DMS53 (cell line): ENCODE measurements around the gene RAP1B.

ENCODE experiments used
- DNase-seq: peaks from one replicate; lab custom pipeline; 2025; lab: John Stamatoyannopoulos, UW

The RAP1B gene

DNA sequence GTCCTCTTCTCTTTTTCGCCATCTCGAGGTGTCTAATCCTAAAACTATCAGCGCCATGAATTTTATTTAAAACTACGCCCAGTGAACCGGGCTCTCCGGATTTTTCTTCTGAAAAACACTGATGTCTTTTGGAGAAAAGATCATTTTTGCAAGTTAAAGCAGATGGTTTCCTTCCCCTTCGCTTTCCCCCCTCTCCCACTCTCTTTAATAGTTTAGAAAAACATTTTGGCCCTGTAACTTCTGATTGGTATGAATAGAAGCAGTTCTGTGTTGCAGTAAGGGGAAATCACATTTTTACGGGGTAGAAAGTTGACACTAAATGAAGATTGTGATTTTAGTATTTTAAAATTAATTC, 1.1 kb downstream of the RAP1B start:
- no peak for DNase-seq

DNA sequence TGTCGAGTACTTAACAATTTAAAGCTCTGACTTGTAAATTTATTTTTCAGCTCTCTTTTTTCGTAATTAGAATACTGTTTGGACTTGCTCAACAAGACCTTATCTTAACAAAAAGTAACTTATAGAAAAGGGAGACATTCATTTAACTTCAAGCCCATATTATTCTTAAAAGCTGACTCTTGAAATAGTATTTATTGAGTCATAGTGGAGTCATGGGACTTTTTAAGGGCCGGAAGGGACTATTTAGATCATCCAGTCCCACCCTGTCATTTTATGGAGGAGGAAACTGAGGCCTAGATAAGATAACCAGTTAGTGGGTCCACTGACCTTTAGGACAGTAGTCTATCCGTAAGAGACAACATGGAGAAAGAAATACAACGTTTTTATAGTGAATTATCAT, 1.5 kb downstream of the RAP1B start:
- no peak for DNase-seq

DNA sequence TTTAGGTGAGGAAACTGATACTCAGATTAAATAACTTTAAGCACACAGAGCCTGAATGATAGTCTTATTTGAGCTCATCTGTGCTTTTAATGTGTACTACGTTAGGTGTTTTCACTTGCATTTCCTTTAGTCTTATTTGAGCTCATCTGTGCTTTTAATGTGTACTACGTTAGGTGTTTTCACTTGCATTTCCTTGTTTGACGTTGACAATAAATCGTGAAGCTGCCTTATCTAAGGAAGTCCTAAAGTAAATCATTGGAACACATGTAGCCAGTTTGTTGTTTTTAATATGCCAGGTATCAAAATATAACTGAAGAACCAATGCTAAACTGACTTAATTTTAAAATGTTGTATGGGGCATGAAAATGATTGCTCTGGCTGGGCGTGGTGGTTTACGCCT, 2.0 kb downstream of the RAP1B start:
- DNase-seq = no peak

DNA sequence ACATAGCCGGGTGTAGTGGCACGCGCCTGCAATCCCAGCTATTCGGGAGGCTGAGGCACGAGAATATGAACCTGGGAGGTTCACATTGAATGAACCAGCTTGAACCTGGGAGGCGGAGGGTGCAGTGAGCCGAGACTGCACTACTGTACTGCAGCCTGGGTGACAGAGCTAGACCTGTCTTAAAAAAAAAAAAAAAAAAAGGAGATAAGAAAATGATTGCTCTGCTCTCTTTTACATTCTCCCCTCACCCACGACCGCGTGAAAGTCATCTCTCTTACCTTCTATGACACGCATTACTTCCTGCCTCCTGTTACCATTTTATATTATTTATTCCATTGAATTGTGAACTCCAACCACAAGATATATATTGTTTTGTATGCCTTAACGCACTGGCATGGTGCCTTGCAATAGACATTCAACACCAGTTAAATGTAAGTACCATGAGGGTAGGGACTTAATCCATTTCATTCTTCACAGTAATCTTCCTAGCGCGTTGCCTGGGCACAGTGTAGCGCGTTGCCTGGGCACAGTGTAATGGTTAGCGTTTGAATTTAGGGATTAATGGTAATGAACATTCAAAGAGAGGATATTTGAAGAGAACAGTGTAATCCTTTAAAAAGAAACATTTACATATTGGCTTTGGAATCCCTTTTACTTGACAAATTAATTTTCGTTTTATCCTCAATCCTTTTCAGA, 2.7 kb downstream of the RAP1B start:
- no peak for DNase-seq

DNA sequence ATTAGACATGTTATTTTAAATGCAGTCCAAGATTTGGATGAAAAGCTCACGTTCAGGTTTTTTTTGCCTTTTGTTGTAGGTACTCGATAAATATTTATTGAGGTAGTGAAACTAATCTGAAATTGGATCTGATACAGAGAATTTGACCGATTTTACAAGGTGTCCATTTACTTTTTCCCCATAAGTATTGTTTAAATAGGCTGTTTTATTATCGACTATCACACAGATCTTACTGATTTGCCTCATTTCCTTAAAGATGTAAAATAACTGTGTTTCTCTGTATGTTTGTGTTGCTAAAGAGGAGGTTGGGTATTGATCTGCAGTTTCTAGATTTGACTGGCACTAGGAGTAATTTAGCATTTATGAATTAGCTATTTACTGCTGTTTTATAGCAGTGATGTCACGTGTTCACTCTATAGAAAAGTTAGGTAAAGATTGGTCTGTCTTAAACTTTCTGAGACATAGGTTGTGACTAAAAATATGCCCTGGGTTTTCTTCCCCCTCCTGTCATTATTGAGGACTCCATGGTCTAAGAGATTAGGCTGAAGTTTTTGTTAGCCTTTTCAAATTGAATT, 3.5 kb downstream of the RAP1B start:
- DNase-seq = no peak

DNA sequence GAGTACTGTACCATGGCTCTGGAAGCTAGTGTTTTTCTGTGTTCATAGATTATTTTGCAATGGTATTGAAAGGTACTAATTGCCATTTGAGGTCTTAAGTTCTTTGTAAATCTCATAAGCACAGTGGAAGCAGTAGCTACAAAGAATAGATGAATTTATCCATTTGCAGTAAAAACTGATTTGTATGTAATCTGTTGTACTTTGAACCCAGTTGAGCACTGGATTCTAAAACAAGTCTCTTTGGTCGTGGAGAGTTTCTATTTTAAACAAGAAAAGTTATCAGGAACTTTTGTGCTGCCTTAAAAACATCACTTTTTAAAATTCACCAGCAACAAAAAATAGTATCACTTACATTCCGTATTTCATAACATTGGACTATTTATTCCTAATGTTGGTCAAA, 4.1 kb downstream of the RAP1B start:
- DNase-seq = no peak

DNA sequence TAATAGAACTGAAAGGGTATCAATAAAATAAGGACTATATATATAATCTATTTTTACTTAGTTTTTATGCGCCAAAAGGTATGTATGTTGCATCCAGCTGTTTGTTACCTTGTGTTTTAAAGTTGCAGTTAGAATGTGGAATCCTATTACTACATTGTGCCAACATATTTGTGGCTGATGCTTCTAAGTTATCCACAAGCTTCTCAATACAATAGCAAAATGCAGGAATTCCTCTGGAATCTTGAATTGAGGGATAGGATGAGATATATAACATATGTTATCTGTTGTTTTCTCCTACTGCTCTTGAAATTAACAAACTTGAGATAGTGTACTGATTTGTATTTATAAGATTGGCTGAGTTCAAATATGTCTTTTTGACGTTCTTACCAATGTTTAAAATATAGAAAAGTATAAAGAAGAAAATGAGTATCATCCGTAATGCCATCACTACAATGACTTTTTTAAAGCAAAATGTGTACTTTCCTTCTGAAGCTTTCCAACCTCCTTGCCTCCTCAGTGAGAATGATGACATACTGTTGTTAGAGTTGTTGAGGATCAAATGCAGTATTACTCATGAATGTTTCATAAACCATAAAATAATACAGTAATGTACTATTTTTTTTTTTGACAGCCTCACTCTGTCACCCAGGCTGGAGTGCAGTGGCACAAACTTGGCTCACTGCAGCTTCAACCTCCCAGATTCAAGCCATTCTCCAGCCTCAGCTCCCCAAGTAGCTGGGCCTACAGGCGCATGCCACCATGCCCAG, 6.6 kb downstream of the RAP1B start:
- DNase-seq = no peak

DNA sequence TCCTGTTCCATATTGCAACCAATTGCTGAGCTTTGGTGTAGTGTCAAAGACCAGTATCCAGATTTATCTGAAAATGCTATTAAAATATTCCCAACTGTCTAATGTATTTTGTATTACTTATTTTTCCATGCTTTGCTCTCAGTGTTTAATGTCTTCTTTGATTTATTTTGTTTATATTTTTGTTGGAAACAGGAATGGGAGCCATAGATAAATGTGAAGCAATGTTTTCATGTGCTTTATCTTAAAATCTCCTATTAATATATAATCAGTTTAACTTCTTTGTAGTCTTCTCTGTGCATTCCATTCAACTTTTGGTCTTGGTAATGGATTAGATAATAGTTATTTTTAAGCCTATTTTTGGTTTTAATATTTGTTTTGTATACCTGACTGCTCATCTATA, 8.8 kb downstream of the RAP1B start:
- DNase-seq = no peak

DNA sequence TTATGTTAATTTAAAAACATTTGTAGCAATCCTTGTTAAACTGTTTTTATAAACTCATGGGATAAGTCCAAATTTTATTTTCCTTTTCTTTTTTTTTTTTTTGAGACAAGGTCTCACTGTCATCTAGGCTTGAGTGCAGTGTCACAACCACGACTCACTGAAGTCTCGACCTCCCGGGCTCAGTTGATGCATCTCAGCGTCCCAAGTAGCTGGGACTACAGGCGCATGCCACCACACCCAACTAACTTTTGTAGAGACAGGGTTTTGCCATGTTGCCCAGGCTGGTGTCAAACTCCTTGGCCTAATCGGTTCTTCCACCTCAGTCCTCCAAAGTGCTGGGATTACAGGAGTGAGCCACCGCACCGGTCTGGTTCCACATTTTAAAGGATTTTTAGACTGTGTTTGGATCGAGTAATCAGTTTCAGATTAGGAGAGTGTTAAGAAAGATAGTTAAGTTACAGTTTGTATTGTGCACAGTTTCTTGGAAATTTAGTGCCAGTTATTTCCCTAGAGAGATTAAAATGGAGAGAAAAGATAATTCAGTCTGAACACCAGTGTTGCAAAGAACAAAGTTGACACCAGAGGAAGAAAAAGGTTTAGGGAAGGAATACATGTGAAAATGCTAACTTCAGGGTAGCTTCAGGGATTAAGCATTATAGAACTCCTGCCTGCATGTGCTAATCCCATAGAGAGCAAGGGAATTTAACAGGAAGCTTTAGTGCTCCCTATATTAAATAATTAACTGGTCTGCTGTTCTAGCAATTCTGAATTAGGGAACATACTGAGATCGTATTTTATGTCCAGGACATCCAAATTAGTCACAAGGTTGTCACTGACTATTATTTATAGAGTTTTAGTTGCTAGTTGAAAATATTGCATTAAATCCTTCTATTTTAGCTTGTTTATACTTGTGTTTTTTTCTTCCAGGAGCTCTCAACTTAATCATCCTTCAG, 10.1 kb downstream of the RAP1B start:
- DNase-seq = no peak

DNA sequence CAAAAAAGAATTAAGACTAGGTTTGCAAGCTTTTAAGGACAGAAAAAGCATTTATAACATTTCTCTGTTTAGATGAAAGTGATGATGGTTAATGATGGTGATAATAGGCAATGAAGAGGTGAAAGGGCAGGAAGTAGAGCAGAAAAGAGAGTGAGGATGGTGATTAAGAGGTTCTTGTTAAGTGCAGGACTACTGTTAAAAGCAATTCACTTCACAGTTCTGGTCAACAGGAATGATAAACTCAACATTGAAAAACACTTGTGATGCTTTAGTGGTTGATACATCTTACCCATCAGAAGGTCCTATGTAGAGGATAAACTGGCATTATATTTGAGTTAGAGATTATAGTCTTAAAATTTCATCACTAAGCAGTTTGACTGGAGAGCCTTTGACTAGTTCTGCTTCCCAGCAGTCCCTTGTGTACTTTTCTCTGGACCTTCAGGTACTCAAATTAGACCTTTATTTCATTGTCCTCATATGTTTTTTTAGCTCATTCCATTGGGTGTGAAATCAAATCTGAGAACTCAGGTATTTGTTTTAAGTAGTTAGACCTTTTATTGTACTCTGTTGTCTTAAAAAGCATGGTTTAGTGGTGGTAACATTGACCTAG, 10.9 kb downstream of the RAP1B start:
- no peak for DNase-seq

DNA sequence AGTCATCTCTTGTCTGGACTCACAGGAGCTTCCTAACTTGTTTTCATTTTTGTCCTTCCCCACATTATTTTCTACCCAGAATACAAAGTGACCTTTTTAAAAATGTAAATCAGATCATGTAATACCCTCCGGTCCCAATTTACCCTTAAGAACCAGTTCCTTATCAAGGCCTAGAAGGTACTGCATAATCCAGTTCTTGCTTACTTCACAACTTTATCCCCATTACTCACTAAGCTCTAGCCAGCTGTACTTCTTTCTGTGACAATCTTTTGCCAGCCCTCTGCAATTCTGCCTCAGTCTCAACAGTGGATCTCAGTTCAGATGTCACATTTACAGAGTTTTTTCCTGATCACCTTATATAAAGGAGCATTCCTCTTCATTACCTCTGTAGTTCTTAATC, 11.6 kb downstream of the RAP1B start:
- DNase-seq = no peak

DNA sequence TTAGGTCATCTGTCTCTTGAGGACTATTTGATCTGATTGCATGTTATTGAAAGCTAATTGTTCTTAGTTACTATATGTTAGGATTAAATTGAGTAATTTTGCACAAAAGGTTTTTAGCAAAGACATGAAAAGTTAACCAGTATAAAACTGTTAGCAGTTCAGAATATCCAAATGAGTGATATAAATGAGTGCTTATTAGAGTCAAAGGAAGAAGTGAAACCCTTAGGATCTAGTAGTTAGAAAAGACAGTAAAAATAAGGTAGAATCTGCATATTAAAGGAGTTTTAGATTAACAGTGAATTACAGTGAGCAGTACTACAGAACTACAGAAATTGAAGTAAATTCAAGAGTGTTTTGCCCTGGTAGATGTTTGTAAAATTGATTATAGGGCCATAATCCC, 12.4 kb downstream of the RAP1B start:
- no peak for DNase-seq

DNA sequence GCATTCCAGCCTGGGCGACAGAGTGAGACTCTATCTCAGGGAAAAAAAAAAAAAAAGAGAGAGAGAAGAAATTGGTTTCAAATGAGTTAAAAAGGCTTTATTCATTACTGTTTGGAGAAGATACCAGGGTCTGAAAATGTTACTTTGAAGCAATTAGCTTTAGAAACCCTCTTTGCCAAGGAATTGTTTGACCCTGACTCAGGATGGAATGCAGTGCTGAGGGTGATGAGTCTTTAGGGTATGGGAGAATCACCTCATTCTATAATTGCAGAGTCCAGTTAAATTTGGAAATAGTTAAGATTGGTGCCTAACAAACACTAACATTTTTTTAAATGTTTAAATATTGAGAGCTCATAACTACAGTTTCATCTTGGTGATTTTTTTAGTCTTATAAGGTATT, 13.3 kb downstream of the RAP1B start:
- no peak for DNase-seq

DNA sequence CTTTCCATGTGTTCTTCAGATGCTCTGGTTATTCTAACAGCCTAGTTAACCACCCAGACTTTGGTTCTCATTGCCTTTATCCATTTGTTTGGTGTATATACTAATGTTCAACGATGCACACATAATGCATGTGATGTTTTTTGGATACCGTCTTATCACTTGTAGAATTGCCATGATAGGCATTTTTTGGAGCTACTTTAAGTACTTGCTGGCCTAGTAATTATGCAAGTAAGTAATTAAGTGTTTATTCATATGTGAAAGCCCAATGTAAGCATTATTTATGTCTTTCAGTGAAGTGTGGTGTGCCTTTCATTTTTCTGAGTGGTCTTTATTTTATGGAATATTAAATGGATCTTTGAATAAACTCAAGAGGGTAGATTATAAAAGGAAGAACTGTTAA, 14.2 kb downstream of the RAP1B start:
- DNase-seq = no peak

DNA sequence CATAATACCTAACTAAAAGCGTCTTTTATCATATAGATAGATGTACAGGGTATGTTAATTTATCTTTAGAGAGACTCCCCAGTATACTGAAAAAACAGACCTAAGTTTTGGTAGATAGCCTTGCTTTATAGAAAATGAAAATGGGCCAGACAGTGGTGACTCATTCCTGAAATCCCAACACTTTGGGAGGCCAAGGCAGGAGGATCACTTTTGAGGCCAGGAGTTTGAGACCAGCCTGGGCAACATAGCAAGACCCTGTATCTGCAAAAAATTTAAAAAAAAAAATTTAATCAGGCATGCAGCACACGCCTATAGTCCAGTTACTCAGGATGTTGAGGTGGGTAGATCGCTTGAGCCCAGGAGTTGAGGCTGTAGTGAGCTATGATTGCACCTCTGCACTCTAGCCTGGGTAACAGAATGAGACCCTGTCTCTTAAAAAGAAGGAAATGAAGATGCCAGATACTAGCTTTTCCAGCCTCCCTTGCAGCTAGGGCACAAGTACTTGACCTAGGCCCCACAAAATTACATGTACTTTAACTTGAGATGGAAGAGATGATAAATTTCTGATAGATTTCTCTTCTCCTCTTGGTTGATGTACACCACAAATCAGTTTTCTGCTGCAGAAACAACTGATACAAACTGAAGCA, 17.1 kb downstream of the RAP1B start:
- no peak for DNase-seq

DNA sequence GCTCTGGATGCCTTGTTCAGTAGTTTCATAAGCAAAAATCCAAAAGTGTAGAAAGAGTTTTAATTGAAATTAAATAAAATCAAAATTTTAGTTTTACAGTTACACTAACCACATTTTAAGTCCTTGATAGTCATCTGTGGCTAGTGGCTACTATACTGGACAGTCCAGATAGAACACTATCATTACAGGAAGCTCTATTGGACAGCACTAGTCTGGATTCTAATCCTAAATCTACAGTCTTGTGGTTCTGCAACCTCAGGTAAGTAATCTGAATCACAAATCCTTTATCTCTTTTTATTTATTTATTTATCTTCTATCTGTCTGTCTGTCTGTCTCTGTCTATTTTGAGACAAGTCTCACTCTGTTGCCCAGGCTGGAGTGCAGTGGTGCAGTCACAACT, 18.0 kb downstream of the RAP1B start:
- no peak for DNase-seq

DNA sequence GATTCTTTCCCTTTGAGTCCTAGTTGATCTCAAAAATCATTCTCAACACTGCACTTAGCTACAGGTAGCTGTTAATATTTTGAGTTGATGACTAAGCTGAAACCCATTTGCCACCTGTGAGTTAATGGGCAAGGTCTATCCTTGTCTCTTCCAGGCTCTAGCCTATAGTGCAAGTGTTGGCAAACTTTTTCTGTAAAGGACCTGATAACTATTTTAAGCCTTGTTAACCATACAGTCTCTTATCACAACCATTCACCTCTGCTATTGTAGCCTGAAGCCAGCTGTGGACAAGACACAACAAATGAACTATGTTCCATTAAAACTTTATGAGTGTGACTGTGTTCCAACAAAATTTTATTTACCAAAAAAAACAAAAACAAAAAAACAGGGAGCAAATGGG, 19.4 kb downstream of the RAP1B start:
- no peak for DNase-seq

DNA sequence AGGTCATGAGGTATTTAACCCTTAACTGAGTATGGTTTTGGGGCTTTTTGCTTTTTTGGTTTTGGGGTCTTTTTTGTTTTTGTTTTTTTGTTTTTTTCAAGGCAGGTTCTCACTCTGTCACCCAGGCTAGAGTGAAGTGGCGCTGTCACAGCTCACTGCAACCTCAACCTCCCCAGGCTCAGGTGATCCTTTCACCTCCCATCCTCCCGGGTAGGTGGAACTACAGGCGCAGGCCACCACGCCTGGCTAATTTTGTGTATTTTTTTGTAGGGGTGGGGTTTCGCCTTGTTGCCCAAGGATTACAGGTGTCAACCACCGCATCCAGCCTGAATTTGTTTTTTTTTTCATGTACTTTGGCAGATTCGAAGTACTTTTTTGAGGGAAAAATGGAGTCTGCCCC, 19.9 kb downstream of the RAP1B start:
- DNase-seq = no peak

DNA sequence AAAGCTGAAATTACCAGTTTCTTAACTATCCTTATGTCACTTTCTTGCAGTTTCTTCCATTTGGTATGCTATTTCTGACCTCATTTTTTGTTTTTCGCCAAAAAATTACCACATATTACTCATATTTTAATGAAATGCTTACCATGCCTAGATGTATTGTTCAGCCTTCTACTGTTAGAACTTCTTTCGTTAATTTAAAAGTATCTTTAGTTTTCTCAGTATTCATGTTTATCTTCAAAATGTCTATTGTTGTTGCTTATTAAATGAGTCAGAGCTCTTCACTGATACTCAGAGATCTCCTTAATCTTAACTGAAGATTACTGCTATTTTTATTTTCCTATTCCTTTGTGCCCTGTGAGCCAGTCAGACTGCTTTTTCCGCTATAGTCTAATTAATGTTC, 20.5 kb downstream of the RAP1B start:
- DNase-seq = no peak

DNA sequence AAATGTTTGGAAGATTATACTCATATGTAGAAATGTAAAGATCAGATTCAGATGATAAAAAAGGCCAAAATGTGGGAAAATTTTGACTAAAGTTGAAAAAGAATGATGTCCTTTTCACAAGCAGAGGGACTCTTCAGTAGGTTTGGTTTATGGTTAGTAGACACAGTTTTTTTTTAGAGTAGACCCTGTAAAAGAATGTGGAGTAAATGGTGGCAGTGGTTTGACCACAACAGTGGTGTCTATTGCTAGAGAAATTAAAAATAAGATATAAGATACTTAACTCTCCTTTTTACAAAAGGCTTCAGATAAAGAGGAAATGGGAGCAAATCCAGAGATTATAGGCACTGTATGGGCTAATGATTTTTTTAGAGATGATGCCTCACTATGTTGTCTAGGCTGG, 21.8 kb downstream of the RAP1B start:
- DNase-seq = no peak
